Fibroblast of lung (primary cell): ENCODE data around the gene RPL28.

Source experiments
- EZH2 ChIP-seq: IDR thresholded peaks from 2 replicates; pipeline ENCODE4 v1.5.1; 2012; ENCODE audit warnings: low read length, control low read depth, mild to moderate bottlenecking; ENCODE audit errors: missing control alignments
- TF ChIP-seq, protein P1 (sequence below), 2 donors: IDR thresholded peaks in 1 of 2; conservative IDR thresholded peaks in 1 of 2; 1 replicate in 1 of 2; 2 replicates in 1 of 2; pipeline ENCODE4 v1.5.1; 2011 to 2012; ENCODE audit warnings: low read length in 2 of 2, control low read depth in 1 of 2, inconsistent platforms in 1 of 2, low read depth in 1 of 2, mild to moderate bottlenecking in 1 of 2

DNA sequence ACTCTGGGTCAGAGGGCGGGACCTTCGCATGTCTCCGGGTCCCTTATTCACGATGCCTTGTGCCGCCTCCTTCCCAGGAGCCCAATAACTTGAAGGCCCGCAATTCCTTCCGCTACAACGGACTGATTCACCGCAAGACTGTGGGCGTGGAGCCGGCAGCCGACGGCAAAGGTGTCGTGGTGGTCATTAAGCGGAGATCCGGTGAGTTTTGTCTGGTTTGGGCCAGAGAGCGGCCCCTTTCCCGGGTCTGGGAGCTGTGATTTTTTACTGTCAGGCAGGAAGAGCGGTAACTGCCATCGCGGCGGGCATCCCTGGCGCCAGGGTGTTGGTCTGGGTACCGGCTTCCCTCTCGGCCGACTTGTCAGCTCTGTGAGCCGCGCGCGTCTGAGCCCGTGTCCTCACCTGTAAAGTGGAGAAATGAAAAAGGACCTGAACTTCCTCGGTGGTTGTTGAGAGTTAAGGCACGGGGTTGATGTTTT lies 800 bp downstream of the RPL28 start:
- TF ChIP-seq, protein P1, sequence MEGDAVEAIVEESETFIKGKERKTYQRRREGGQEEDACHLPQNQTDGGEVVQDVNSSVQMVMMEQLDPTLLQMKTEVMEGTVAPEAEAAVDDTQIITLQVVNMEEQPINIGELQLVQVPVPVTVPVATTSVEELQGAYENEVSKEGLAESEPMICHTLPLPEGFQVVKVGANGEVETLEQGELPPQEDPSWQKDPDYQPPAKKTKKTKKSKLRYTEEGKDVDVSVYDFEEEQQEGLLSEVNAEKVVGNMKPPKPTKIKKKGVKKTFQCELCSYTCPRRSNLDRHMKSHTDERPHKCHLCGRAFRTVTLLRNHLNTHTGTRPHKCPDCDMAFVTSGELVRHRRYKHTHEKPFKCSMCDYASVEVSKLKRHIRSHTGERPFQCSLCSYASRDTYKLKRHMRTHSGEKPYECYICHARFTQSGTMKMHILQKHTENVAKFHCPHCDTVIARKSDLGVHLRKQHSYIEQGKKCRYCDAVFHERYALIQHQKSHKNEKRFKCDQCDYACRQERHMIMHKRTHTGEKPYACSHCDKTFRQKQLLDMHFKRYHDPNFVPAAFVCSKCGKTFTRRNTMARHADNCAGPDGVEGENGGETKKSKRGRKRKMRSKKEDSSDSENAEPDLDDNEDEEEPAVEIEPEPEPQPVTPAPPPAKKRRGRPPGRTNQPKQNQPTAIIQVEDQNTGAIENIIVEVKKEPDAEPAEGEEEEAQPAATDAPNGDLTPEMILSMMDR (conservative IDR thresholded peaks at IDR 0.05 in 1 of 2, IDR thresholded peaks at IDR 0.05 in 1 of 2; ENCODE audit: low read depth in 1 of 2, low read length in 2 of 2): no peak
- TF ChIP-seq EZH2: no peak
